Pericardium fibroblast (primary cell): ENCODE results near the gene ST3GAL3. TPM values are rescaled to one million over a fixed set of nuclear protein-coding genes. Genes with fewer than 3 reads are reported as not detected.

Experiments used
- total RNA-seq: library from RNA; depleted of rRNA; stranded (reverse); fragments of >200 nt; gene quantifications from 2 replicates; pipeline ENCODE4 v1.2.3, GENCODE V29; 2015

ST3GAL3 gene, protein sequence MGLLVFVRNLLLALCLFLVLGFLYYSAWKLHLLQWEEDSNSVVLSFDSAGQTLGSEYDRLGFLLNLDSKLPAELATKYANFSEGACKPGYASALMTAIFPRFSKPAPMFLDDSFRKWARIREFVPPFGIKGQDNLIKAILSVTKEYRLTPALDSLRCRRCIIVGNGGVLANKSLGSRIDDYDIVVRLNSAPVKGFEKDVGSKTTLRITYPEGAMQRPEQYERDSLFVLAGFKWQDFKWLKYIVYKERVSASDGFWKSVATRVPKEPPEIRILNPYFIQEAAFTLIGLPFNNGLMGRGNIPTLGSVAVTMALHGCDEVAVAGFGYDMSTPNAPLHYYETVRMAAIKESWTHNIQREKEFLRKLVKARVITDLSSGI
- 9.8 and 17.8 TPM in 2 replicates for total RNA-seq

DNA sequence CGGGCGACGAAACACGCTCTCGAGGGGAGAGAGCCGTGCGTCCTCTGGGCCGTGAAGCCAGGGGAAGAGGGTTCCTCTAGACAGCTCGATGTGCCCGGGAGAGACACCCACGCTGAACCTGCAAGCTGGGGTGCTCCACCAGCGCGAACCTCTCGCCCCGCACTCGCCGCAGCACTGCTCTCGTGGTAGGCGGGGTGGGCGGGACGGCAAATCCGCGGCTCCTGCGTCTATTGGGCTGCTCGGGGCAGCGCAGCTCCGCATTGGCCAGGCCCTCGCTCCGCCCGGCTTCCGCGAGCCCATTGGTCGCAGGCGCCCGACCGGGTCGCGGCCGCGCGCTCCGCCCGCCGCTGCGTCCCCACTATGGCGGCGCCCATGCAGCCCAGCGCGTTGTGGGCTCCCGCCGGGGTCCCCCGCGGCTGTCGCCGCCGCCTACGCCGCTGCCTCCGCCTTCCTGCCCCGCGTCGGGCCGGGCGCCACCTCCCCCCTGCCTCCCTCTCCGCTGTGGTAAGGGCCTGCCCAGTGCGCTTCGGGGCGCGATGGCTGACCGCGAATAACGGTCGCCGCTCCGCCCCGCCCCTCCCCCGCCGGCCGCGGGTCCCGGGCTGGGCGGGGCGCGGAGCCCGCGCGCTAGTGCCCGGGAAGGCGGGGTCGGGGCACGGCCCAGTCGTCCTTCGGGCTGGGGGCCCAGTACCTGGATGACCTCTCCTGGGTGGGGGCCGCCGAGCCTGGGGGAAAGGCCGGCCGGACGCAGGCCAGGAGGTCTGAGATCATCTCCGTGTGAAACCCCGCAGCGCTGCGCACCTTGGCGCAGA is at the start of gene ST3GAL3:
ST3GAL3 (plus strand) TSS at position 347 of the 812 bp plus-strand sequence. CDS start 28,727 bp downstream, outside the sequence.

DNA sequence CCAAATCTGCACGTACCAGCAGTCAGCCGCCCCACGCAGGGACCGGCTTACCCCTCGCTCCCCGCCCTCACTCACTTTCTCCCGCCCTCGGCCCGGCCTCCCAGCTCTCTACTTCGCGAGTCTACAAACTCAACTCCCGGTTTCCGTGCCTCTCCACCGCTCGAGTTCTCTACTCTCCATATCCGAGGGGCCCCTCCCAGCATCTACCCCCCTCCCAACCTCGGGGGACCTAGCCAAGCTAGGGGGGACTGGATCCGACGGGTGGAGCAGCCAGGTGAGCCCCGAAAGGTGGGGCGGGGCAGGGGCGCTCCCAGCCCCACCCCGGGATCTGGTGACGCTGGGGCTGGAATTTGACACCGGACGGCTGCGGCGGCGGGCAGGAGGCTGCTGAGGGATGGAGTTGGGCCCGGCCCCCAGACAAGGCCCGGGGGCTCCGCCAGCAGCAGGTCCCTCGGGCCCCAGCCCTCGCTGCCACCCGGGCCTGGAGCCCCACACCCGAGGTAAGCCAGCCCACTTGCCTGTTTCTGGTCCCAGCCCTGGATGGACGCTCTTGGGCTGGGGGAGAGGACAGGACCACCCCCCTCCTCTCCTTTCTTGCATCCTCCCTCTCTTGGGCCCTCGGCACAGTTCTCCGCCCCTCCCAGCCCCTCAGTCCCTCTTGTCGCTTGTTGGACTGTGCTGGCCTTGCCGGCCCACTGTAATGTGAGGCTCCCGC is 226.2 kb downstream of the ST3GAL3 start, which contains the start of gene ARTN:
ARTN (plus strand) TSS at position 416 of the 715 bp plus-strand sequence. CDS start 1,856 bp downstream, outside the sequence.

DNA sequence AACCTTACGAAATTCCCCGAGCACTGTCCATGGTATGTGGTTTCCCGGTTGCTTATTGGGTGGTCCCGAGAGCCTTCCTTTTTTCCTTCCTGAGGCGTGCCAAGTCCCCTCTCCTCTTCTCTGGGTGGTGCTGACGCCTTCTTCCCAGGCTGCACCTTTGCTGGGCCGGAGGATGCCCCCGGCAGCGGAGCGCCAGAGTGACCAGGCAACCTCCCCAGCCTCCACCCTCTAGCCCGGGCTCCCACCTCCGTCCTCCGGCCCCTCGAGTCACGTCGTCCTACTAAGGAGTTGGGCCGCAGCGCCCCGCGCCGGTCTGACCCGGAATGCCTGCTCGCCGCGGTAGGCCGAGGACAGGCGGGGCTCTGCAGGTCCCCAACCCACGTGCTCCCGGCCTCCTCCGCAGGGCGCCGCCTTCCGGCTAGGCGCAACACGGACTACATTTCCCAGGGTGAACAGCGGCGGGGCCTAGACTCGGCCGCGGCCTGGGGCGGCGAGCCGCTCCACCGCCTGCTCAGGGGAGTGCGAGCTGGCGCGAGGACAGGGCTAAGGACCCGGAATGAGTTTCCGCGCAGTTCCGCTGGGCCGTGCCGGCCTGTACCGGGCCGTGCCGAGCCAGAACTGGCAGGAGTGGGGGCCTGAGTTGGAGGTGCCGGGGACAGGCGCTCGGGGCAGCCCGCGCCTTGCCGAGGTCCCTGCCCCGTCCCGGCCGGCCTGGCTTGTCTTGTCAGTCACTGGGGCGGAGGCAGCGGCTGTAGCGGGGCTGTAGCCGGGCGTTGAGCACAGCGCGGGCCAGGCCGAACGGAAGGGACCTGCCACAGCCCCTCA is 239.1 kb downstream of the ST3GAL3 start, which contains the start of gene IPO13:
IPO13 (plus strand) TSS at position 715 of the 825 bp plus-strand sequence. CDS start 651 bp downstream, outside the sequence.

DNA sequence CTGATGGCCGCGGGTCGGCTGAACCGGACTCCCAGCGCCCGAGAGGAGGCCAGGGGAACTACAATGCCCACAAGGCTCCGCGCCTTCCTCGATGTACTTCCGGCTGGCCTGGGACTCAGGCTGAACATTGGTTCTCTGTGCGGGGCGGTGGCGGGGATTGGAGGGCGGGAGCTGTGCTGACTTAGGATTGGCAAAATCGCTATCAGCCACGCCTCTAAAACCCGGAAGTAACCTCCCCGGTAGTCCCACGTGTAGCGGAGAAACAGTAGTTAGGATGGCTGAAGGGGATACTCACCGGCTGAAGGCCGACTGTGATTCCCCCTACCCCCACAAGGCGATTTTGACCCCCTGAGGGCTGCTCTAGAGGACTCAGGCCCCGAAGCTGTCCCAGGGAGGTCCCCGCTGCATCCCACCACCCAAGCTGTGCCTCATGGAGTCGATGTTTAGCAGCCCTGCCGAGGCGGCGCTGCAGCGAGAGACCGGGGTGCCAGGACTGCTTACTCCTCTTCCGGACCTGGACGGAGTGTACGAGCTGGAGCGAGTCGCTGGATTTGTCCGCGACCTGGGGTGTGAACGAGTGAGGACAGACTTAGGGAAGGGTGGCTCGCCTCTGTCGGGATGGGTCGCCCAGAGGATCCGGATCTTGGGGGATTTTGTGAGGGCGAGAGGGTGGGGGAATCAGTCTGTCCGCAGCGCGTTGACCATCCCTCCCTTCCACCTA is 262.6 kb downstream of the ST3GAL3 start, which contains the start of gene DPH2:
DPH2 (plus strand) TSS at position 265 of the 721 bp plus-strand sequence; CDS start at position 431, 166 bp downstream.

DNA sequence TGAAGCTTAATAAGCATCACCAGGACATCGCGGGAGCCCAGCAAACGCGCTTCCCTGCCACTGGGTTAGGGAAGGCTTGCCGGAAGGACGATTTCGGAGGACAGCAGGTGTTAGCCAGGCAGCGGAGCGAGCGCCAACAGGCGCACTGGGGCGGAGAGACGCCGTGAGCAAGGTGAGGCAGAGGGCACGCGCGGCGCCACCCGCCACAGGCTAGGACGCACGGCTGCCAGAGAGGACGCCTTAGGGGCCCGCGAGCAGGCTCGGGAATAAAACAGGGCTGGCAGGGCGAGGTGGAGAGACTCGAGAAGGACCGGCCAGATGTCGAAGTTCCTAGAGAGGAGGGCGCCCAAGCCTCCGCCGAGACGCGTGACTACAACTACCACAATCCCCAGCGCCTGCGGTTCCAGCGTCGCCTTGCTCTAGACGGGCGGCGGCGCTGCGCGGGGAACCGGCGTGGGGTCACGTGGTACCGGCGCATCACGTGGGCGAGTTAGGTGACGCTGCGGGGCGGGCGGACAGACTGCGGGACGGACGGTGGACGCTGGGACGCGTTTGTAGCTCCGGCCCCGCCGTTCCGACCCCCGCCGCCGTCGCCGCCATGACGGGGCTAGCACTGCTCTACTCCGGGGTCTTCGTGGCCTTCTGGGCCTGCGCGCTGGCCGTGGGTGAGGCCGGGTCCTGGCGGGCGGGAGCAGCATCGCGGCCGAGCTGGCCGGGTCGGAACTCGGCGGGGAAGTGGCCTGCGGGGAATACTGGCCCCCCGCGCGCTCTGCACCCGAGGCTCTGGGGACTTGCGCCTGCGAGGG is 267.3 kb downstream of the ST3GAL3 start, which contains the start of gene ATP6V0B:
ATP6V0B (plus strand) TSS at position 518 of the 806 bp plus-strand sequence; CDS start at position 599, 81 bp downstream.

DNA sequence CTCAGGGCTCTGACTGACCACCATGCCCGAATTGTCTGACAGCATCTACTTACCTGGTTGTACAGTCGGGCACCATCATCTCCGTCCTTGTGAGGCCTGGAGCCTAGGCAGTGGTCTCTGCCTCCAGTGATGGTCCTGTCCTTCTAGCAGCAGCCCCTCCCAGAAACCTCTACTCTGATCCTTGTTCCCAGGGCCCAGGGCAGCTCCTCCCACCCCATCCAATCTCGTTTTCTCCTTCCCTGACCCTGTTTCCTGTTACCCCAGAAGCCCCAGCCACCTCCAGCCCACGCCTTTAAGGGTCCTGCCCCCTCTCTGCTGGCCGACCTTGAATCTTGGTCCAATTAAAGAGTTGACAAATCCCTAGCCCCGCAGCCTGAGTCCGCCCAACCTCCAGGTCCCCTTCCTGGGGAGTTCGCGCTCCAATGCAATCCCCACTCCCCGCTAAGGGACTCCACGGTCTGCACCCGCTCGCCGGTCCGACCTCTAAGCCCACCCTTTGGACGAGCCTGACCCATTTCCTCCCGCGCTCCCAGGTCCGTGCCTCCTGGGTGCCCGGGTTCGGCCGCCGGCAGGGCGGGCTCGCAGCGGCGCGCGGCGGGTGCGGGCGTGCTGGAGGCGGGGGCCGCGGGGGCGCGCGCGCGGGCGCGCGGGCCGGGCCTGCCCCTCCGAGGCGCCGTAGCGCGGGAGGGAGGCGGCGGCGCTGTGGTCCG is 271.4 kb downstream of the ST3GAL3 start, which contains the start of gene B4GALT2:
B4GALT2 (plus strand) TSS at position 660 of the 710 bp plus-strand sequence. CDS start 1,951 bp downstream, outside the sequence.

Other genes with a start within 250 kb of the ST3GAL3 start
- 31.7 and 46.4 TPM in 2 replicates for gene PTPRF, start 176.7 kb upstream of the ST3GAL3 start, total RNA-seq
- gene KDM4A, start 57.4 kb upstream of the ST3GAL3 start, total RNA-seq: 24.0 and 24.9 TPM in 2 replicates
- not detected in 2 replicates for gene ARTN, start 226.3 kb downstream of the ST3GAL3 start, total RNA-seq
- 18.0 and 24.4 TPM in 2 replicates for gene IPO13, start 239.4 kb downstream of the ST3GAL3 start, total RNA-seq